NCI-H526 (cell line): ENCODE measurements around the gene ARHGAP31.
A peak's percentile ranks its signal among the peaks of the same experiment; 100 is the strongest.
"Not testable (repeated sequence)": the region's sequence is repeated elsewhere in the genome, so short reads cannot be mapped to it uniquely, and the experiment has no call there.

Experiments used
- DNase-seq, 2 experiments: peaks; one replicate each; lab custom pipeline; 2025; lab: John Stamatoyannopoulos, UW

Gene ARHGAP31

DNA sequence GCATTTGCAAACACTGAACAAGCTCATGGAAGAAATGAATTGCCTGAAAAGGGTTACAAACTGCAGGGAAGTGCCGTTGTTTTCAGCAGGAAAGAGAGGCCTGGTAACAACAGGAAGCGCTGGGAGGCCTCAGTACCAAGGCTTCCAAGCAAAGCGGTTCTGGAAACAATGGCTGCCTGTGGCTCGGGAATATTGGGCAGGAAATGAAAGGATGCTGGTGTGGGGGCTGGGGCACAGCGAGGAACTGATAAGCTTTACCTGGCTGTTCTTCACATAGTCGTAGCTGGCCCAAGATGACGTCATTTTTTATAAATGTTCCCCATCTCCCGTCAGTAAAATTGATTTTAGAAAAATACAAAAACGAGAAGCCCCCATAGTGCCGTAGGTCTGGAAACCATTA lies 55.9 kb downstream of the ARHGAP31 start:
- DNase-seq = no peak

DNA sequence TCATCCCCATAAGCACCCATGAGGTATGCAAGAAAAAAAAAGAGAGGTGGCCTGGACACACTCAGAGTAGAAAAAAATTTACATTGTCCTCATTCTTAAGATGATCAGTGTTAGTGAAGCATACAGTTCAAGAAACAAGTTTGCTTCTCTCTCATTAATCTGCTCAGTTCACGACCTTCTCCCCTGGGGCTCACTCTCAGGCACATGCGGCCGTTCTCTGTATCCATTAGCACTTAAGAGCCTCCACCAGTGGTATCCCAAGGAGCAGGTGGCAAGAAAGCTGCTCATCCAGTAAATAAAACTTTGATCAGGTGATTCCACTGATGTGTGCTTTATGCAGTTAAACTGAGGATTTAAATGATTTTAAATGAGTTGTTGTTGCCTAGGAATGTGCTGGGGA lies 57.4 kb downstream of the ARHGAP31 start:
- DNase-seq = no peak

DNA sequence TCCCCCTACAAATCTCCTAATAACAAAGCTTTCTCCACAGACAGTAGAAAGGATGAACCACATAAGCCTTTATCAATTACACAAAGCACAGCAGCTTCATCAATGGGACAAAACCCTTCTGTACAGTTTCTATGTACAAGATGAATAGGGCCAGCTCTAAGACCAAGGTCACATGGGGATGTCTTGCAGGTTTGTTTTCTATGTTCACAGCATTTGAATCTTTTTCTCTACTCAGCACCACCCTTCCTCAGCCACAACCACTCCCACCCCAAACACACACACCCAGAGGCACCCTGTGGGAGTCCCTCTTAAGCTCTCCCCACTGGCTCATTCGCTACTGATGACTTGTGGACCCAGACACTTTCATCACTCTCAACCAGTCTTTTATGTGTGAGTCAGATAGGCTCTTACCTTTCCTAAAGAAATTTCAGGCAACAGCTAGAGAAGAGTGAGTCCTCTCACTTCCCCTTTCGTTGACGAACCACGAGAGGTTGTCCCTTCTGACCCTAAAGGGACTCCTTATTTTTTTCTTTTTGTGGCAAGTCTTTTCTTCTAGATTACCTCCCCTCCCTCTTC lies 57.9 kb downstream of the ARHGAP31 start:
- DNase-seq = no peak

DNA sequence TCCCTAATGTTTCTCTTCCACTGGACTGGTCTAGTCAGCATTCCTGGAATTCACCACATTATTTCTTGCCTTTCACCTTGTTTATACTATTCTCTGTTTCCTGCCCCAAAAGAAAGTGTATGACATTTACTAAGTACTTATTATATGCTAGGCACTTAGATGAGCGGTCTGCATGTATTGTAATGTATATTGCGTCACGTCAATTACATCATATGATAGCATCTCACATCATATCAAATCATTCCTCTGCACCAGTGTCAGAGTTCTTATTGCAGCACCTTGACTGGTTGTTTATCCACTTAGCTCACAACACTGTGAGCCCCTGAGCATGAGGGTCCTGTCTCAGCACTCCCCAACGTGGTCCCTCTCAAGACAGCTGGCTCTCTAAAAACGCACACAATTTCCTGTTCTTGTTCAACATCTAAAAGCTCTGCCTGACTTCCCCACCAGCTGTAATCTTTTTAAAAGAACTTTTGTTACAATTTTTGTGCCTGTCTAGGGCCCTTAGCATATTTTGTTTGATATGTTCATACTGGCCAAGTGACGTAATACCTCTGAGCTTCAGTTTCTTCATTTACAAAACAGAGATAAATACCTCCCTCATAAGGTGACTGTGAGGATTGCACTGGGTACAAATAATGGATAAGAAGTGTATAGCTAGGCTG lies 58.8 kb downstream of the ARHGAP31 start:
- DNase-seq = peak in 1 of 2 experiments; percentile 1

DNA sequence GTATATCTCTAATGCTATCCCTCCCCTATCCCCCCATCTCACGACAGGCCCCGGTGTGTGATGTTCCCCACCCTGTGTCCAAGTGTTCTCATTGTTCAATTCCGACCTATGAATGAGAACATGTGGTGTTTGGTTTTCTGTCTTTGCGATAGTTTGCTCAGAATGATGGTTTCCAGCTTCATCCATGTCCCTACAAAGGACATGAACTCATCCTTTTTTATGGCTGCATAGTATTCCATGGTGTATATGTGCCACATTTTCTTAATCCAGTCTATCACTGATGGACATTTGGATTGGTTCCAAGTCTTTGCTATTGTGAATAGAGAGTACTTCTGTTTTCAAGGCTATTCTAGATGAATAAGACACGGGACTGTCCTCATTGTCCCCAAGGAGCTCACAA lies 61.4 kb downstream of the ARHGAP31 start:
- not testable (repeated sequence) for DNase-seq

DNA sequence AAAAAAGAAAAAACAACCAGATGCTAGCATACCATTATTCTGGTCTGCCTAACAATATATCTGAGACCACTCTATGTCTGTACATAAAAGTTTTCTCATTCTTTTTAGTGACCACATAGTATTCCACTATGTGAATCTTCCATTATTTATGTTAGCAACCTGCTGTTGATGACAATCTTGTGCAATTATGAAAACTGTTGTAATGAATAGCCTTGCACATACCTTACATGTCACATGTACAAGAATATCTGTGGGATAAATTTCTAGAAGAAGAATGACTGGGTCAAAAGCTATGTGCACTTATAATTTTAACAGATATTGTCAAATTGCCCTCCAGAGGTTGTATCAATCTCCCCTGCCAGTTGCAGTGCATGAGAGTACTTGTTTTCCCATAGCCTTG lies 62.5 kb downstream of the ARHGAP31 start:
- no peak for DNase-seq

DNA sequence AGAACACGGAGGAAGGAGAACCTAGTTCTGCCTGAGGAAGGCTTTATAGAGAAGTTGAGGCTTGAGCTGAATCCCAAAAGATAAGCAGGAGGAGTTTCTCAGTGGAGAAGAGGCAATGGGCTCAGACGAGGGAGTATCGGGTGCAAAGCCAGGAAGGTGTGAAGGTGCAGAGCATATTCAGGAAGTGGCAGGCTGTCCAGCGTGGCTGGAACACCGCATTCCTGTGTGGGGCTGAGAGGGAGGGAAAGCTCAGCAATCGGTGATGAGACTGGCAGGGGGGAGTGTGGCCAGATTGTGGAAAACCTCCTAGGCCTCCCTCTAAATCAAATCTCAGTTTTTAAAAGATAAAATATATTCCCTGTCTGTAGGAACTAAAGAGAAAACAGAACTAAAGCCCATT lies 63.0 kb downstream of the ARHGAP31 start:
- no peak for DNase-seq

DNA sequence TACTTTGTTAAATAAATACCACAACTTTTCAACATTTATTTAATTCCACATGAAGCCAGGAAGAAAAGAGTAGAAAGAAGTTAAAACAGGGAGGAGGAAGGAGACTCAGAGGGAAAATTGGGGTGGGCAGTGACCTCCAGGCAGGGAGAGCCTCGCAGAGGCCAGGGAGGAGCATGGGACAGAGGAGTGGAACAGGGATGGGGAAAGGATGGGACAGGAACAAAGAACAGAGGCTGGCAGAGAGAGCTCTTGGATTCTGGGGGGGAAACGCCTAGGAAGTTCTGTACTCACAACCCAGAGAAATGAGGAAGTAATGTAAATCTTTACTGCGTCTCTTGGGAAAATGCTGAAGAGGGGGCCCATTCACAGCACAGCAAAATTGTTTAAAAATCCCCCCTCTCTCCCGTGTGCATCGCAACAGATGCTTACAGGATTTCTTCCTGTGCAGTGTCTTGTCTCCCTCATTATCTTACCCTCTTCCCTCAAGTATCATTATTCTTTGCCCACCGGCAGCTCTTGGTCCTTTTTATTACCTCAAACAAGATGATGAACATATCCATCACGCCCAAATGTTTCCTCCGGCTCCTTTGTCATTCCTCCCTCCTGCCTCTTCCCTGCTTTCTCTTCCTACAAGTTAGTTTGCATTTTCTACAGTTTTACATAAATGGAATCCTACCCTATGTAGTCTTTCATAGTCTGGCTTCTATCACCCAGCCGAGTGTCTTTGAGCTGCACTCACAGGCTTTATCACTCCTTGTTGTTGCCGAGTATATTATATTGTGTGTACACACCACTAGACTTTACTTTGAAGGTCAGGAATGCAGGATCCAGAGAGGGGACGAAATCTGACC lies 65.5 kb downstream of the ARHGAP31 start:
- DNase-seq = peak in 1 of 2 experiments; percentile 6

DNA sequence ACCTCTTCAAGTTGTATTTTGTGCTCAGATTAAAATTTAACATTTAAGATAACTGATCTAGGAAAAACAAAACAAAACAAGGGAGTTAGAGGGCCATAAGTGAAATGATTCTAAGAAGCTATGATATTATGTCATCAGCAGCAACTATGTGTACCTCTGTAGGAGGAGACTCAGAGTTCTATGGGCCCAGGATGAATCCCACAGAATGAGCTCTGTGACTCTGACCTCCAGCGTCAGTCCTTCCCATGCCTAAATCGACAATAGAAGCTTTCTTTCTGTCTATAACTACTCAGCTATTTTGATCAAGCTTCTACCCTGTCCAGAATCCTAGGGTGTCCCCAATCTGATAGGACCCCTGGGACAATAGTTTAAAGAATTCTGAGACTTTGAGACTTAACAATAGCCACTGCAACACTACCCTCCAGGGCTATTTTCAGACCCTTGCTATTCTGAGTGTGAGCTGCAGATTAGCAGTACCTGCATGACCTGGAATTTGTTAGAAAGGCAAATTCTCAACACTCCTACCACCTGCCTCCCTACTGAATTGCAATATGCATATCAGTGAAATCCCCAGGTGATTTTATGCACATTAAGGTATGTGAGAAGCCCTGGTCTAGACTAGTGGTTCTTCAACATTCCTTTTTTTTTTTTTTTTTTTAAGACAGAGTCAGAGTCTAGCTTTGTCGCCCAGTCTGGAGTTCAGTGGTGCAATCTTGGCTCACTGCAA lies 66.7 kb downstream of the ARHGAP31 start:
- peak in 1 of 2 experiments; percentile 47 for DNase-seq

DNA sequence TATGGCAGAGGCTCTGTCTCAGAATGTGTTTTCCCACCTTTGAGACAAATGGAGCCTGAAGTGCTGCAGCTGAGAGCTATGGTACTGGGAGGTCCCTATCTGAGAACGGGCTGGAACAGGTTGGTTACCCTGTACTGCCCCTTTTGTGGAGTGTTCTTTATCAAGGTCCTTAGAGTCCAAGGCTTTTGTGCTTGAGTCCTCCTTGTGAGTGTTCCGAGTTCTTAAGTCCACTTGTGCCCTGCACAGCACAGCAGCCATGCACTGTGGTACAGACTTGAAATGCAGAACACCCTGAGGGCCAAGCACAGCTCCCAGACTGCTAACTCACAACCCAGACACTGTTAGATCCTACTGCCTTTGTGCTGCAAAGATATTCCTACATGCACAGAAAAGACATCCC lies 67.8 kb downstream of the ARHGAP31 start:
- no peak for DNase-seq

DNA sequence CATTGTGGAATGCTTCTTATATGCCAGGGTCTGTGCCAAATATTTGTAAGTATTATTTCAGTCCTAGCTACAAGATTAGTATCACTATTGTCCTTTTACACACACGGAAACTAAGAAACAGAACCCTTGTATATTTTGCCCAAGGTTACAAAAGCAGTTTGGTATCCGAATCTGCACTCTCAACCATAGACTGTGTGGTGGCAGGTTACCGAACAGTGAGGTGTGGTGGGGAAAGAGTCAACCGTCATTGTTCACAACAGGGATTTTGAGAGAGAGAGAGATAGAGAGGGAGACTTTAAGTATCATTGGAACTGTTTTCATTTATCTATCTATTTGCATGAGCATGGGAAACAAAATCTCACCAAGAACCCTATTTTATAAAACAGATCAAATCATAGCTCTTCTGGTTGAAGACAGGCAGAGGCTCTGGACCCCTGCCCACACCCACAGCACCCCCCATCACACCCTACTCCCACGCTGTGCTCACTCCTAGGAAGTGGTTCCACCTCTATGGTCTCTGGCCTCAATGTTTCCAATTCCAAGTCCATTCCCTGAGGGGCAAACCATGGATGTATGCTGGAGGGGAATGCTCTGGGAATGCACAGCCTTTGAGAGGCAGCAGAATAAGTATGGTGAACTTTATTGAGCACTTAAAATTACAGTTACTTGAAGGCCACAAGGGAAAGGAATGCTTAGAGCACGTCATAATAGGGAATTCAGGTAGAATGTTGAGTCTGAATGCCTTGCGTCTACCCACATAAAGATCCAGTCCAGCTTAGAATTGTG lies 69.0 kb downstream of the ARHGAP31 start:
- DNase-seq = no peak

DNA sequence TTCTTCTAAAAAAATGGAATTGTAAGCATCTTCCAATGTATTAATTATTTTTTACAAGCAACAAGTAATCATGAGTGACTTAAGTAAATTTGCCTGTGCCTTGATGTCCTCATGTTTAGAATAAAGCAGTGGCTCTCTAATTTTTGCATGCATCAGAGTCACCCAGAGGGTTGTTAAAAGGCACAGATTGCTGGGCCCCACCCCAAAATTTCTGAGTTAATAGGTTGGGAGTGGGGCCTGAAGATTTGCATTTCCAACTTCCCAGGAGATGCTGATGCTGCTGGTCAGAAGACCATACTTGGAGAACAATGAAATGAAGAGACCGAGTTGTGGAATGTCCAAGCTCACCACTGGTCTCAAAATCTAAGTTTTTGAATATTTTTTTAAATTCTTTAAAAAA lies 70.2 kb downstream of the ARHGAP31 start:
- no peak for DNase-seq

DNA sequence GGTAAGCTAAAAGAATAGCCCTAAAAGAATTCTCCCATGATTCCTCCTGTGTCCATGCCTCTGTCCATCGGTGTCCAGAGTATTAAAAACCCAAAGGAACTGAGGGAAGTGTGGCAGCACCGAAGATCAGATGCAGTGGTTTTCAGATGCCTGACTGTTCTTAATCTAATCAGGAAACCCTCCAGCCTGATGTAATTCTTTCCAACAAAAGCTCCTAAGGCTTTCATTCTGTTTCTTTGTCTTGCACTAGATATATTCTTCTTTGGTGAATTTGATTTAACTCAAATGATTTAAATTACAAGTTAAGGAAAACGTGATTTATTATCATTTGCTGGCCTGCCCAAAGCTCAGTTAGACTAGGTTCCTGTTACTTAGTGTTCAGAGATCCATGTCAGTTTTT lies 71.2 kb downstream of the ARHGAP31 start:
- no peak for DNase-seq

DNA sequence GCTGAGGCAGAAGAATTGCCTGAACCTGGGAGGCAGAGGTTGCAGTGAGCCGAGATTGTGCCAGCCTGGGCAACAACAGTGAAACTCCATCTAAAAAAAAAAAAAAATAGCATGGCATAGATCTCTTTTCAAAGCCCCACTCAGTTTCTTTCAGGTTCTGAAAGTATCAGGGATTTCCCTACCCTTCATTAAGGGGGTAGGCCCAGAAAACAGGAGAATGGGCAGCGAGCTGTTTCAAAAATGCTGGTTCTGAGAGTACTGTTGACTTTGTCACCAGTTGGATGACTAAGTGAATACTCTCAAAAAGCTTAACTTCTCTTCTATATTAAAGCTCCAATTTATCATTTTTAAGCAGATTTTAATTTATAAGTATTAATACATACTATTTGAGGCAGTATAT lies 72.8 kb downstream of the ARHGAP31 start:
- no peak for DNase-seq

DNA sequence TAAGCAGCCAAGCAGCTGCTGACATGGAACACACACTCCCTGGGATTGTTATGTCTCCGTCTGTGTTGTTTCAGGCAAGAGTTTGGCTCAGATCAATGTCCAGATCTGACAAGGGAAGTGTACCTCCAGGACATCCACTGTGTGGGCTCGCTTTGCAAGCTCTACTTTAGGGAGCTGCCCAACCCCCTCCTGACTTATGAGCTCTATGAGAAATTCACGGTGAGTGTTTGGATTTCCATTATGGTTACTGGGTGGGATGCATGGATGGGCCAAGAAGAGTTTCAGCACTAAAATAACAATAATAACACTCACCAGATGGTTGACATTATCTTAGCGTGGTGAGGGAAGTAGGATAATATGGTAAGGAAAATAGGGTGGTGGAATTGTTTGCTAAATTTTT lies 74.1 kb downstream of the ARHGAP31 start:
- DNase-seq = no peak

DNA sequence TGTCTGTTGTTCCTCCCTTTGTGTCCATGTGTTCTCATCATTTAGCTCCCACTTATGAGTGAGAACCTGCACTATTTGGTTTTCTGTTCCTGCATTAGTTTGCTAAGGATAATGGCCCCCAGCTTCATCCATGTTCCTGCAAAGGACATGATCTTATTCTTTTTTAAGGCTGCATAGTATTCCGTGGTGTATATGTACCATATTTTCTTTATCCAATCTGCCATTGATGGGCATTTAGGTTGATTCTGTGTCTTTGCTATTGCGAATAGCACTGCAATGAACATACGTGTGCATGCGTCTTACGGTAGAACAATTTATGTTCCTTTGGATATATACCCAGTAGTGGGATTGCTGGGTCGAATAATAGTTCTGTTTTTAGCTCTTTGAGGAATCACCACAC lies 77.6 kb downstream of the ARHGAP31 start:
- not testable (repeated sequence) for DNase-seq

DNA sequence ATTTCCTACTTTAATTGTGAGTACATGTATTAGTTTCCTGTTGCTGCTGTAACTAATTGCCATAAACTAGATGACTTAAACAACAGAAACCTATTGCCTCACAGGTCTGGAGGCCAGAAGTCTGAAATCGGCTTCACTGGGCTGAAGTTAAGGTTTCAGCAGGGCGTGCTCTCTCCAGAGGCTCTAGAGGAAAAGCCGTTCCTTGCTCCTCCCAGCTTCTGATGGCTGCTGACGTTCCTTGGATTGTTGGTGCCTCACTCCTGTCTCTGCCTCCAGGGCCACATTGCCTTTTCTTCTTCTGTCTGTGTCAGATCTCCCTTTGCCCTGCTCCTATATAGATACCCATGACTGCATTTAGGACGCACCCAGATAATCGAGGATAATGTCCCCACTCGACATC lies 80.9 kb downstream of the ARHGAP31 start:
- DNase-seq = no peak

DNA sequence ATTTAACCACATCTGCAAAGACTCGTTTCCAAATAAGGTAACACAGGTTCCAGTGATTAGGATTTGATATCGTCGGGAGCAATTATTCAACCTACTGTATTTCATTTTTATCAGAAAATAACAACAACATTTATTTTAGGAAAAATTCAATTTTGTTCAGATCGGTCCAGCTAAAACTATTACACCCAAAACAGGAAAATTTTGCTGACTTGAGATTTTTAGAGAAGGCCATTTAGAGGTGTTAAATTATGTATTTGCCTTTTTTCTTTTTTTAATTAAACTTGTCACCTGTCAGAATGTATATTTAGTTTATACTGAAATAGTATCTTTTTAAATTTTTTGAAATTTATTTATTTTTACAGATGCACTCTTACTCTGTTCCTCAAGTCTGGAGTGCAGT lies 81.3 kb downstream of the ARHGAP31 start:
- no peak for DNase-seq

DNA sequence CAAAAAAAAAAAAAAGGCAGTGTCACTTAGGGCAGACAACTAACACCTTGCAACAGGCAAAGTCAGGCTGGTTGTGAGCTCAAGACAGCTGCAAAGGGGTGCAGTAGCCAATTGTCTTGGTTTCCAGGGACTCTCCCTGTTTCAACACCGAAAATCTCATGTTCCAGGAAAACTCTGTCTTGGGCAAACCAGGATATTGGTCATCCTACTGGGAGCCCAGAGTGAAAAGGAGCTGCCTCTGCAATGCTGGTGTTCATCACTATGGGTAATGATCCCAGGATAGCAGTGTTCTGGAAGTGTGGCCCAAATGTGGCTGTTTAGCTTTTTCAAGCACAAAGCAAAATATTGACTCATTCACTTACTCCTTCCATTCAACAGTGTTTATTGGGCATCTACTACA lies 82.6 kb downstream of the ARHGAP31 start:
- DNase-seq = no peak

DNA sequence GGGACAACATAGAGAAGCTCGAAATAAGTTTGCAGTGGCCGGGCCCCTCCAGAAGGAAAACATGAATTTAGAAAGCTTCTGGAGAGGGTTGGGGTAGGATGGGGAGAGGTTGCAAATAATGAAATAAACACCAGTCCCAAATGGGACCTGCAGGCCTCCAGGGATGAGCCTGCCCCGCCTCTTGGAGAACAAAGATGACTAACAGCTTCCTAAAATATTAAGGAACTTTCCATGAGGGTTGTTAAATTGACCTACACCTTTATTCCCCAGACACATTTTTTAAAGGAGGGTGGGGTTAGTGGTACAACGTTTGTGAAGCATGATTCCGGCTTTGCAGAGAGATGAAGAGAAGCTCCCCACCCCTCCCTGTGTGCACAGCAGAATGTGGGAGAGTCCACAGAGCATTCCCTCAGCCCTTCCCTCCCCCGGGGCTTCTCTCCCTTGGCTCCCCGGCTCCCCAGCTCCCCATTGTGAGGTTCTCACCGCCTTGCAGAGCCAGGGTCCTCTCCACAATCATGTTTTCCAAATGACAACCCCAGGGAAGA lies 84.1 kb downstream of the ARHGAP31 start:
- DNase-seq = no peak

DNA sequence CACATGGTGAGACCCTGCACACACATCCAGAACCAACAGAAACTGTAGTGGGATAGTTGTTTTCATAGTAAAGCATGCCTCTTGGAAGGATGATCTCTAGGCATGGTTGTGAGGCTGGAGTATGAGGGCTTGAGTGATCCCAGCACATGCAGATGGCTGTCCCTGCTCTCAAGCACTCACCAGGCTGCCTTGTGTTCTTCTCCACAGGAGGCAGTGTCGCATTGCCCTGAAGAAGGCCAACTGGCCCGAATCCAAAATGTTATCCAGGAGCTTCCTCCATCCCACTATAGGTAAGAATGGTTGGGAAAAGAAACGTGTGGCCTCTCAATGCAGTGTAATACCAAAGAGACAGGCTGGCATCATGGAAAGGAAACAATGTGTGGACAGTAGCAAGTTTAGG lies 86.5 kb downstream of the ARHGAP31 start:
- DNase-seq = no peak
